T-helper 22 cell (primary cell): Measurements from ENCODE around the gene ACACB.

ENCODE experiments used
- DNase-seq: peaks from one replicate; pipeline ENCODE4 v3.0.0-alpha.2; 2020; ENCODE audit warnings: low read depth

ACACB gene

DNA sequence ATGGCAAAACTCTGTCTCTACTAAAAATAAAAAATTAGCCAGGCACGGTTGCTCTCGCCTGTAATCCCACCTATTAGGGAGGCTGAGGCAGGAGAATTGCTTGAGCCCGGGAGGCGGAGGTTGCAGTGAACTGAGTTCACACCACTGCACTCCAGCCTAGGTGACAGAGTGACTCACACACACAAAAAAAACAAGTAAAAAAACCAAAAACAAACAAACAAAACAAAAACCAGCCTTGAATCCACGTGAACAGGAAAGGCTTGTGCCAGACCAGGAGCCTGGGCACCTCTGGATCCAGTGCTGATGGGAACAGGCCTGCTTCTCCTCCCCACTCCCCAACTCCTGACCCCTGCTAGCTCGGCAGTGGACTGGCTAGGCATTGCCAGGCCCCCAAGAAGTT, 189.2 kb downstream of the ACACB start:
- no peak for DNase-seq

DNA sequence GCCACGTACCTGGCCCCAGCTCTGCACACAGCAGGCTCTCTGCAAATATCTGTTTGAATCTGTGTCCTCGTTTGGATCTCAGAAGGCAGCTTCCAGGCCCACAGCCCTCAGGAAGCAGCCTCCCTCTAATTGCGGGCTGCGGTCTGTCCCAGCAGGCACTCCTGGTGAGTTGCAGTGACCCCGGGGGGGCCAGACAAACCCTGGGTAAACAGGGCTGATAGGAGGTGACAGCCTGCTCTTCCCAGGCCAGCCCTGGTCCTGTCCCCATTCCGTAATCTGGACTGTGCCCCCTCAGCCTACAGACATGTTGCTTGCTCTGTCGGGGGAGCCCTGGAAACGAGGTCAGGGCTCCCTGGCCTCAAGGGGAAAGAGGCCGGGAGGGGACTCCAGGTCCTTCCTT, 190.7 kb downstream of the ACACB start:
- no peak for DNase-seq

DNA sequence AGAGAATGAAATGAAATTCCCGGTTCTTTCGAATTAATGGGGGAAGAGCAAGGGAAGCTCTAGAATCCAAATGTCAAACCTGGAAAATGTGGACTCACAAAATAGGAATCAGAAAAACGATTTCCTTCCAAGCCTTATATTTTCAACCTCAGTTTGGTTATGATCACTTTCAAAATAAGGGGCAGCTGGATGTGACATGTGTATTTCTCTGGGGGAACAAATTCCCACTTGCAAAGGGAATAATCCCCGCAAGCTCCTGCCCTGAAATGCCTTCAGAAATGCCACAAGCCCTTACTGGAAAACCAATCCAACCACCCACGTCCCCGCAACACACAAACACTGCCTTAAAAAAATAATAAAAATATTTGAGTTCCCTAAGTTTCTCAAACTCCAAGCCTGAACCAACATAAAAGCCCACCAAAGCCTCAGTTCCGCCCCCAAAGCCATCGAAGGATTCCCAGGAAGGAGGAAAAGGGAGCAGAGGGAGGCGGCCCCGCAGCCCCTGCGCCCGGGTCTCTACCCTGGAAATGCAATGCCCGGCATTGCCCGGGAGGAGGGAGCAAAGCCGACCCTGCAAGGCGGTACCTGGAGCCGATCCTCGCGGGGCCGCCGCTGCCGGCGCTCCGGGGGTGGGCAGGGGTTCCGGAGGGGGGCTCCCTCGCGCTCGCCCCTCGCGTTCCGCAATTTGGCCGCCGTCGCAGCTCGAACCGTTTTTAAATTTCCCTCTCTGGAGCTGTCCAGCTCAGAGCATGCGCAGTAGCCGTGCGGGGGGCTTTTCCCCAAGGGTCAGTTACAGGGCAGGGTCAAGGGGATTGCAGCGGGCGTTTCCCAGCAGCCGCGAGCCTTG, 192.4 kb downstream of the ACACB start, which contains the start of gene FOXN4:
FOXN4 (minus strand) TSS at position 751 of the 847 bp plus-strand sequence. CDS start 963 bp downstream, outside the sequence.
- no peak for DNase-seq

DNA sequence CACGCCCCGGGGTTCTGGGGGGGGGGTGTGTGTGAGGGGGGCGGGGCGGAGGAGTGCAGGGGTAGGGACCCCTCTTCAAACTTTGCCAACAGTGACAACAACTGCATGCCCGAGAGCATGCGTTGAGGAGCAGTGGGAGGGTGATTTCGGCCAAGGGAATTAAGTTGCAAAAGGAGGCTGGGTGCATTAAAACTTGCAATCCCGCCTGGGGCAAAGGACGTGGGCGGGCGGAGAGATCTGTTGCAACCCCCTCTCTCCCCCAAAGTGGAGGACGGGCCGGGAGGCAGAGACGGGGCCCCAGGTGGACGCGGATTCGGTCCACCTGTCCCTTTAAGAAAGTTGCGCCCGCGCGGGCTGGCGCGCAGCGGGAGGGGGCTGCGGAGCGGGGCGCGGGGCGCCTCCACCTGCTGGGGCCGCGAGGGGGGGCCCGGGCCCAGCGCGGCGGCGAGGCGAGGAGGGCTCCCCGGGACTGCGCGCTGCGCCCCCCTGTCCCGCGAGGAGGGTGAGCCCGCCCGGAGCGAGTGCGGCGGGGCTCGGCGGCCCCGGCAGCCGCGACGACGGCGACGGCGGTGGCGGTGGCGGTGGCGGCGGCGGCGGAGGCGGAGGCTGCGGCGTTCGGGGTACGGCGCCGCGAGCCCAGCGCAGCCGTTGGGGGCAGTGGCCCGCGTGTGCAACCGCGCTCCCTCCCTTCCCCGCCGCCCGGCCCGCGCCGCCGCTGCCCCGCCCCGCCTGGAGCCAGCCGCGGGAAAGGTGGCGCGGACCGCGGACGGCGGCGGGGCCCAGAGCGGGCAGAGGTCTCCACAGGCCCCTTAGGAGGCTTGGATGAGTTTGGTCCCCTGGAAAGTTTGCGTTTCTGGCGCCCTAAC, 193.2 kb downstream of the ACACB start:
- DNase-seq: no peak

DNA sequence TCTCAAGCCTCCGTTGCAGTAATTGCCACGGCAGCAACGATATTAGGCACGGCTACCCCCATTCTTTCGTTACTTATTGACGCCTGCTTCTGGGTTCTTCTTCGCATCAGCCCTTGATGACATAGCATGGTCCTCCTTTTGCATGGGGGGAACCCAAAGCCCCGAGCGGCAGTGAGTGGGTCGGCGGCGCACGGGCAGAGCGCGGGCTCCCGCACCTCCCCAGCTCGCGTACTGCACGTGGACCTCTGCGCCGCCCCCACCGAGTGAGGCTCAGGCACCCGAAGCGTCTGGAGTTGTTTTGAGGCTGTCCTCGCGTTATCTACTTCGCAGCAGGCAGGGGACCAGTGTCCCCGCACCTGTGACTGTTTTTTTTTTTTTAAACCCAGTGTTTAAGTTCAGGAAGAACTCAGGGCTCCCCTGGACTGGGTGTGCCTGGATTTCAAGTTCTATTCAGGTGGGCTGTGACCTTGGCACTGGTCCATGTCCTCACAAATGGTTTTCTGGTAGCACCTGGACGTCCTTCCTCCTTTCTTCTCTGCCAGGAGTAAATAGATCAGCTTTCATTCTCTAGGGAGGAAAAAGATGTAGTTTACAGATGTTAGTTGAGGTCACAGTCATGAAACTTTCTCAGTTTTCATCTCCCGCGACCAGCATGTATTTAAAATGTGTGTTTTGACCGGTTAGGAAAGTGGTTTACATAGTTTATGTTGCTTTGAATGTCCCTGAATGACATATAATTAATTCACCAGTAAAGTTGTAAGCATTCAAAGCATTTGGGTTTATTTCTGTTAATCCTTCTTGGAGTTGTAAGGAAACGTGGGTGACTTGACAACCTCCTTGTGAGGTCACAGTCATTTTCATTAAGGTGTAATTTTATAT, 194.1 kb downstream of the ACACB start:
- no peak for DNase-seq
